Activated CD8-positive, alpha-beta T cell treated with anti-CD3 and anti-CD28 coated beads, Interleukin-2, amount 10 ng/mL, durations not matched to agents 7 days and 5 days (primary cell): ENCODE measurements around the gene MRPL49. TPM values are rescaled to one million over a fixed set of nuclear protein-coding genes. Genes with fewer than 3 reads are reported as not detected.
"Not testable (repeated sequence)": the region's sequence is repeated elsewhere in the genome, so short reads cannot be mapped to it uniquely, and the experiment has no call there.

Experiments used
- ATAC-seq: fragments of 150-1000 bp; cut with Tn5 transposase; one replicate; pipeline ENCODE4 v1.10.0; 2021; ENCODE audit warnings: moderate library complexity
- CTCF ChIA-PET: fragments of 350-600 bp; sonication (Branson Sonifier 250); formaldehyde crosslinking; loops from one replicate; lab custom pipeline; 2021; ENCODE audit warnings: antibody characterized with exemption; lab: Charles Lee
- POLR2A ChIA-PET: fragments of 350-600 bp; sonication (Branson Sonifier 250); formaldehyde crosslinking; loops from one replicate; lab custom pipeline; 2021; ENCODE audit warnings: antibody characterized with exemption; lab: Charles Lee
- DNase-seq: peaks from one replicate; pipeline ENCODE4 v3.0.0-alpha.2; 2020
- H3K27ac Mint-ChIP-seq: one replicate; pipeline ENCODE4 v1.8.0; 2021; ENCODE audit warnings: mild to moderate bottlenecking, mixed read lengths
- H3K27me3 Mint-ChIP-seq: one replicate; pipeline ENCODE4 v1.8.0; 2021; ENCODE audit warnings: low read depth, mixed read lengths
- H3K36me3 Mint-ChIP-seq: one replicate; pipeline ENCODE4 v1.8.0; 2021; ENCODE audit warnings: low read depth, mixed read lengths
- H3K4me1 Mint-ChIP-seq: one replicate; pipeline ENCODE4 v1.8.0; 2021; ENCODE audit warnings: low read depth, mixed read lengths
- H3K4me3 Mint-ChIP-seq: one replicate; pipeline ENCODE4 v1.8.0; 2021; ENCODE audit warnings: mild to moderate bottlenecking, mixed read lengths
- H3K9me3 Mint-ChIP-seq: one replicate; pipeline ENCODE4 v1.8.0; 2022; ENCODE audit warnings: mixed read lengths; ENCODE audit not compliant: insufficient read depth
- microRNA-seq: library from miRNA; unstranded; fragments of <30 nt; microRNA quantifications from one replicate; pipeline ENCODE4 v1.2.0, GENCODE V29; 2022
- total RNA-seq, 2 experiments: library from RNA; stranded (reverse); gene quantifications; one replicate each; pipeline ENCODE4 v1.2.3, GENCODE V29; 2021

Gene MRPL49
- total RNA-seq, 2 experiments from 2014 or later, result 47.3 to 51.1 TPM

- DNase-seq, H3K9me3 Mint-ChIP-seq, H3K36me3 Mint-ChIP-seq, POLR2A ChIA-PET, CTCF ChIA-PET, H3K4me3 Mint-ChIP-seq, H3K4me1 Mint-ChIP-seq, ATAC-seq, H3K27me3 Mint-ChIP-seq, H3K27ac Mint-ChIP-seq: not testable (repeated sequence)
Measured at GRCh38 chr11:65174571-65175010, 52.5 kb downstream of the MRPL49 start.

Small RNA genes within 50 kb of the gene (microRNA-seq; reads per million reads assigned to microRNA genes)
- gene MIR6751, result not detected

Other genes starting within 250 kb of the MRPL49 start
- gene EHD1, start 243.7 kb upstream of the MRPL49 start, total RNA-seq, result 100 to 1,000 TPM; 145 to 150 TPM
- gene ATG2A, start 205.1 kb upstream of the MRPL49 start, total RNA-seq, result 10 to 100 TPM; 20.6 to 23.1 TPM
- 10 to 100 TPM; 13.7 to 14.0 TPM for gene PPP2R5B, start 197.6 kb upstream of the MRPL49 start, total RNA-seq
- gene GPHA2, start 186.4 kb upstream of the MRPL49 start, total RNA-seq, result not detected
- gene MAJIN, start 150.2 kb upstream of the MRPL49 start, total RNA-seq, result not detected
- under 1 TPM; 0.50 to 0.99 TPM for gene BATF2, start 125.3 kb upstream of the MRPL49 start, total RNA-seq
- gene ARL2, start 108.2 kb upstream of the MRPL49 start, total RNA-seq, result 10 to 100 TPM; 69.1 to 79.2 TPM
- gene SNX15, start 94.9 kb upstream of the MRPL49 start, total RNA-seq, result 10 to 100 TPM; 21.2 to 25.7 TPM
- 10 to 100 TPM; 36.3 to 36.6 TPM for gene SAC3D1, start 81.1 kb upstream of the MRPL49 start, total RNA-seq
- 1 to 10 TPM; 7.1 to 7.5 TPM for gene NAALADL1, start 63.8 kb upstream of the MRPL49 start, total RNA-seq
- gene CDCA5, start 38.3 kb upstream of the MRPL49 start, total RNA-seq, result 100 to 1,000 TPM; 127 to 129 TPM
- 10 to 100 TPM; 28.0 to 28.8 TPM for gene ZFPL1, start 38.1 kb upstream of the MRPL49 start, total RNA-seq
- gene VPS51, start 26.1 kb upstream of the MRPL49 start, total RNA-seq, result 100 to 1,000 TPM; 116 to 131 TPM
- gene TM7SF2, start 10.4 kb upstream of the MRPL49 start, total RNA-seq, result 10 to 100 TPM; 25.3 to 26.1 TPM
- 10 to 100 TPM; 11.6 to 12.4 TPM for gene ZNHIT2, start 4.6 kb upstream of the MRPL49 start, total RNA-seq
- gene FAU, start 187 bp upstream of the MRPL49 start, total RNA-seq, result 1,000 to 10,000 TPM in 1 of 2 experiments, 100 to 1,000 TPM in 1; 986 to 1,038 TPM
- gene SYVN1, start 12.2 kb downstream of the MRPL49 start, total RNA-seq, result 10 to 100 TPM; 28.7 to 33.0 TPM
- not detected for gene SPDYC, start 47.9 kb downstream of the MRPL49 start, total RNA-seq
- 100 to 1,000 TPM; 170 to 179 TPM for gene CAPN1, start 59.6 kb downstream of the MRPL49 start, total RNA-seq
- gene POLA2, start 139.6 kb downstream of the MRPL49 start, total RNA-seq, result 10 to 100 TPM; 63.6 to 76.1 TPM
- 1 to 10 TPM in 1 of 2 experiments, under 1 TPM in 1; 0.29 to 1.2 TPM for gene CDC42EP2, start 192.5 kb downstream of the MRPL49 start, total RNA-seq
- 10 to 100 TPM; 56.3 to 56.9 TPM for gene DPF2, start 211.5 kb downstream of the MRPL49 start, total RNA-seq
- gene TIGD3, start 232.4 kb downstream of the MRPL49 start, total RNA-seq, result 1 to 10 TPM; 1.1 to 1.4 TPM